Esophagus squamous epithelium (tissue), 4 donors: ENCODE measurements around the gene ICAM2.

Source experiments
- POLR2A ChIP-seq, 4 donors: fragments of 450-650 bp; IDR thresholded peaks; one replicate each; pipeline ENCODE4 v1.6.1; 2017; ENCODE audit warnings: antibody characterized with exemption in 4 of 4, mild to moderate bottlenecking in 4 of 4, moderate library complexity in 3 of 4
- TF ChIP-seq, protein P1 (sequence below), 6 experiments: fragments of 450-650 bp in 4 of 6; fragments of 200-600 bp in 2 of 6; sonication (generic) in 2 of 6; IDR thresholded peaks; one replicate each; pipeline ENCODE4 v1.5.1; 2016 to 2019; ENCODE audit warnings: antibody characterized with exemption in 6 of 6, mild to moderate bottlenecking in 4 of 6, moderate library complexity in 4 of 6

DNA sequence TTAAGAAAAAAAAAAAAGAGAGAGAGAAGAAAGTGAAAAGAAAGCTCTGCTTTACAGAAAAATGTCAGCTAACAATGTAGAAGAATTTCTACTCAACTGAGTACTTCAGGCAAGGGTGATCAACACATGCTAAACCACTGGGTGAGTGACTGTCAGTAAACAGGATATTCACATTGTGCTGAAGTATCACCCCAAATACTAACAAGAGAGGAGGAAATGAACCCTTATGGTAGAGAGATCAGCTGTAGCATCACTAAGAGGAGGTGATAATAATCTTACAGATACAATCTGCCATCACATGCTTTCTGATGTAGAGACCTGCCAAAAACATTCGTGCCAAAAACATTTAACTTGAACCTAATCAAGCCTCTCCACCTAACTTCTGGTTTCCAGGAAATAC, 30.7 kb upstream of the ICAM2 start:
- TF ChIP-seq, protein P1, sequence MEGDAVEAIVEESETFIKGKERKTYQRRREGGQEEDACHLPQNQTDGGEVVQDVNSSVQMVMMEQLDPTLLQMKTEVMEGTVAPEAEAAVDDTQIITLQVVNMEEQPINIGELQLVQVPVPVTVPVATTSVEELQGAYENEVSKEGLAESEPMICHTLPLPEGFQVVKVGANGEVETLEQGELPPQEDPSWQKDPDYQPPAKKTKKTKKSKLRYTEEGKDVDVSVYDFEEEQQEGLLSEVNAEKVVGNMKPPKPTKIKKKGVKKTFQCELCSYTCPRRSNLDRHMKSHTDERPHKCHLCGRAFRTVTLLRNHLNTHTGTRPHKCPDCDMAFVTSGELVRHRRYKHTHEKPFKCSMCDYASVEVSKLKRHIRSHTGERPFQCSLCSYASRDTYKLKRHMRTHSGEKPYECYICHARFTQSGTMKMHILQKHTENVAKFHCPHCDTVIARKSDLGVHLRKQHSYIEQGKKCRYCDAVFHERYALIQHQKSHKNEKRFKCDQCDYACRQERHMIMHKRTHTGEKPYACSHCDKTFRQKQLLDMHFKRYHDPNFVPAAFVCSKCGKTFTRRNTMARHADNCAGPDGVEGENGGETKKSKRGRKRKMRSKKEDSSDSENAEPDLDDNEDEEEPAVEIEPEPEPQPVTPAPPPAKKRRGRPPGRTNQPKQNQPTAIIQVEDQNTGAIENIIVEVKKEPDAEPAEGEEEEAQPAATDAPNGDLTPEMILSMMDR (IDR thresholded peaks at IDR 0.05) = no peak
- TF ChIP-seq POLR2A (IDR thresholded peaks at IDR 0.05) = no peak
